Measurements from ENCODE around the gene ACSF3.

ACSF3 gene

GRCh38 chr16:89057738-89058137, 35.9 kb upstream of the ACSF3 start:
- Histone ChIP-seq H4K8ac (ENCODE audit: low read depth, low read length) (no peak overlapping the region), H3K9me3 (ENCODE audit: insufficient read depth, low read depth, low read length) (peaks cover 8% of the 10 kb centered on the region), H4K91ac (ENCODE audit: low read depth, low read length) (no peak overlapping the region), H3K36me3 (ENCODE audit: control insufficient read depth in 1 of 2, insufficient read depth in 2 of 2, low read length in 2 of 2) (no peaks in the 10 kb centered on the region), H2BK120ac (ENCODE audit: insufficient read depth, low read length, poor library complexity) (no peak overlapping the region), H3K14ac (ENCODE audit: low read length) (no peak overlapping the region), H3K9ac (ENCODE audit: low read length) (no peak overlapping the region), H3K4me1 (ENCODE audit: control insufficient read depth in 1 of 2, insufficient read depth in 2 of 2, low read length in 2 of 2) (no peaks in the 10 kb centered on the region), H3K79me2 (ENCODE audit: control insufficient read depth, insufficient read depth, low read length, poor library complexity) (no peaks in the 10 kb centered on the region), H3K18ac (ENCODE audit: low read length) (no peak overlapping the region), H3K4me2 (ENCODE audit: low read length) (no peak overlapping the region), H2BK5ac (ENCODE audit: low read depth, low read length, poor library complexity) (no peak overlapping the region), H2AFZ (ENCODE audit: insufficient read depth, low read length, poor library complexity) (no peak overlapping the region), H3K4me3 (ENCODE audit: low read depth, low read length) (no peak overlapping the region), H3K79me1 (ENCODE audit: low read length) (no peaks in the 10 kb centered on the region), H2BK12ac (ENCODE audit: low read length) (no peak overlapping the region), H3K4ac (ENCODE audit: low read depth, low read length) (no peak overlapping the region), H3K23ac (ENCODE audit: low read length) (no peak overlapping the region), H3K27ac (ENCODE audit: low read depth, low read length) (no peak overlapping the region), H3K27me3 (ENCODE audit: insufficient read depth, low read length) (no peaks in the 10 kb centered on the region), H4K12ac (ENCODE audit: low read depth, low read length) (no peak overlapping the region), H2AK5ac (ENCODE audit: low read length) (no peak overlapping the region)
- no peak for DNase-seq
- no CpG with 5 or more reads among the region's 9 CpGs for WGBS (ENCODE audit: extremely low coverage, insufficient coverage, insufficient read length)

- Histone ChIP-seq H3K36me3 (ENCODE audit: control insufficient read depth in 1 of 2, insufficient read depth in 2 of 2, low read length in 2 of 2) (no peaks in the 10 kb centered on the region), H3K79me1 (ENCODE audit: low read length) (no peaks in the 10 kb centered on the region), H4K91ac (ENCODE audit: low read depth, low read length) (no peak overlapping the region), H3K4ac (ENCODE audit: low read depth, low read length) (no peak overlapping the region), H4K8ac (ENCODE audit: low read depth, low read length) (no peak overlapping the region), H2BK12ac (ENCODE audit: low read length) (no peak overlapping the region), H3K14ac (ENCODE audit: low read length) (no peak overlapping the region), H3K23ac (ENCODE audit: low read length) (no peak overlapping the region), H2AK5ac (ENCODE audit: low read length) (no peak overlapping the region), H3K18ac (ENCODE audit: low read length) (no peak overlapping the region), H3K9ac (ENCODE audit: low read length) (no peak overlapping the region), H3K9me3 (ENCODE audit: insufficient read depth, low read depth, low read length) (peaks cover 8% of the 10 kb centered on the region), H2BK5ac (ENCODE audit: low read depth, low read length, poor library complexity) (no peak overlapping the region), H2AFZ (ENCODE audit: insufficient read depth, low read length, poor library complexity) (no peak overlapping the region), H3K4me3 (ENCODE audit: low read depth, low read length) (no peak overlapping the region), H4K12ac (ENCODE audit: low read depth, low read length) (no peak overlapping the region), H3K27me3 (ENCODE audit: insufficient read depth, low read length) (no peaks in the 10 kb centered on the region), H3K27ac (ENCODE audit: low read depth, low read length) (no peak overlapping the region), H2BK120ac (ENCODE audit: insufficient read depth, low read length, poor library complexity) (no peak overlapping the region), H3K4me1 (ENCODE audit: control insufficient read depth in 1 of 2, insufficient read depth in 2 of 2, low read length in 2 of 2) (no peaks in the 10 kb centered on the region), H3K79me2 (ENCODE audit: control insufficient read depth, insufficient read depth, low read length, poor library complexity) (no peaks in the 10 kb centered on the region), H3K4me2 (ENCODE audit: low read length) (no peak overlapping the region)
- DNase-seq: no peak
- WGBS (ENCODE audit: extremely low coverage, insufficient coverage, insufficient read length): no CpG with 5 or more reads among the region's 9 CpGs
These were observed 34.8 kb upstream of the ACSF3 start for GRCh38 chr16:89058812-89059211.

DNA sequence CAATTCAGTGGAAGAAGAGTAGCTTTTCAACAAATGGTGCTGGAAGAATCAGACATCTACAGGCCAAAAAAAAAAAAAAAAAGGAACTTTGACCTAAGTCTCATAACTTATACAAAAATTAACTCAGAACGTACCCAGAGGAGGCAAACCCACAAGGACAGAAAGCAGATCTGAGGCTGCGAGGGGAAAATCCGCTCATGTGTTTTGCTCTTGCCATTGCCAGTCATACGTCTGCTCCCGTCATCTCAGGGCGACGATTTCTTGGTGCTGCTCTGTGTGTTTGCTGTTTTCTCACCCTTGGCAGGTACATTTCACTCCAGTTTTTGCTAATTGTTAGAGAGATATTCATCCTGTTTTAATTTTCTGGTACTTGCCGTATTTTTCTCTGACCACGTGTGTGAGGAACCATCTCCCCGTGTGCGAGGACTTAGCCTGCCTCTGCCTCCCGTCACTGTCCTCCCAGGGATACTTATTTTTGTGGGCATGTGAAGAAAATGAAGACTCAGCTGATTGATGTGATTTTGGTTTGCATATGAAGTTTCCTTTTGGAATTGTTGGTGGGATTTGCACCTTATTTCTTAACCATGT, 33.4 kb upstream of the ACSF3 start:
- H4K91ac ChIP-seq (ENCODE audit: low read depth, low read length): no peak overlapping the region
- H4K8ac ChIP-seq (ENCODE audit: low read depth, low read length): no peak overlapping the region
- H3K4me3 ChIP-seq (ENCODE audit: low read depth, low read length): no peak overlapping the region
- no peak overlapping the region for H3K18ac ChIP-seq (ENCODE audit: low read length)
- DNase-seq: no peak
- no peaks in the 10 kb centered on the region for H3K79me1 ChIP-seq (ENCODE audit: low read length)
- H3K36me3 ChIP-seq (ENCODE audit: control insufficient read depth in 1 of 2, insufficient read depth in 2 of 2, low read length in 2 of 2): no peaks in the 10 kb centered on the region
- no peak overlapping the region for H2BK5ac ChIP-seq (ENCODE audit: low read depth, low read length, poor library complexity)
- no peak overlapping the region for H3K14ac ChIP-seq (ENCODE audit: low read length)
- no CpG with 5 or more reads among the region's 12 CpGs for WGBS (ENCODE audit: extremely low coverage, insufficient coverage, insufficient read length)
- H3K9ac ChIP-seq (ENCODE audit: low read length): no peak overlapping the region
- no peak overlapping the region for H2BK12ac ChIP-seq (ENCODE audit: low read length)
- H4K12ac ChIP-seq (ENCODE audit: low read depth, low read length): no peak overlapping the region
- no peaks in the 10 kb centered on the region for H3K4me1 ChIP-seq (ENCODE audit: control insufficient read depth in 1 of 2, insufficient read depth in 2 of 2, low read length in 2 of 2)
- no peaks in the 10 kb centered on the region for H3K79me2 ChIP-seq (ENCODE audit: control insufficient read depth, insufficient read depth, low read length, poor library complexity)
- H3K23ac ChIP-seq (ENCODE audit: low read length): no peak overlapping the region
- no peak overlapping the region for H3K4ac ChIP-seq (ENCODE audit: low read depth, low read length)
- no peak overlapping the region for H3K27ac ChIP-seq (ENCODE audit: low read depth, low read length)
- H3K9me3 ChIP-seq (ENCODE audit: insufficient read depth, low read depth, low read length): peaks cover 8% of the 10 kb centered on the region
- H2BK120ac ChIP-seq (ENCODE audit: insufficient read depth, low read length, poor library complexity): no peak overlapping the region
- H2AFZ ChIP-seq (ENCODE audit: insufficient read depth, low read length, poor library complexity): no peak overlapping the region
- no peak overlapping the region for H3K4me2 ChIP-seq (ENCODE audit: low read length)
- H2AK5ac ChIP-seq (ENCODE audit: low read length): no peak overlapping the region
- H3K27me3 ChIP-seq (ENCODE audit: insufficient read depth, low read length): no peaks in the 10 kb centered on the region

DNA sequence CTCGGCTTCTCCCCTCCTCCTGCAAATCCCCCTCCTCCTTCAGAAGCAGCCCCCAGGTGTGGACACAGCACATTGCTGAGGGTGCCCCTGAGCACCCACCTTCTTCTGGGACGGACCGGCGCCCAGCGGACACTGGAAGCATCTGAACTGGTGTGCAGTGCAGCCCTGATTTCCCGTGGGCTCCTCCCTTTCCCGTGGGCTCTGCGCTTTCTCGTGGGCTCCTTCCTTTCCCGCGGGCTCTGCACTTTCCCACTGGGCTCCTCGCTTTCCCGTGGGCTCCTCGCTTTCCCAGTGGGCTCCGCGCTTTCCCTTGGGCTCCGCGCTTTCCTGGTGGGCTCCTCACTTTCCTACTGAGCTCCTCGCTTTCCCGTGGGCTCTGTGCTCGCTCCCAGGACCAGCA, 32.6 kb upstream of the ACSF3 start:
- Histone ChIP-seq H4K8ac (ENCODE audit: low read depth, low read length) (no peak overlapping the region), H3K4me1 (ENCODE audit: control insufficient read depth in 1 of 2, insufficient read depth in 2 of 2, low read length in 2 of 2) (no peaks in the 10 kb centered on the region), H4K12ac (ENCODE audit: low read depth, low read length) (no peak overlapping the region), H2BK12ac (ENCODE audit: low read length) (no peak overlapping the region), H2BK5ac (ENCODE audit: low read depth, low read length, poor library complexity) (no peak overlapping the region), H2AFZ (ENCODE audit: insufficient read depth, low read length, poor library complexity) (no peak overlapping the region), H3K9ac (ENCODE audit: low read length) (no peak overlapping the region), H3K14ac (ENCODE audit: low read length) (no peak overlapping the region), H3K18ac (ENCODE audit: low read length) (no peak overlapping the region), H3K4me2 (ENCODE audit: low read length) (no peak overlapping the region), H4K91ac (ENCODE audit: low read depth, low read length) (no peak overlapping the region), H3K36me3 (ENCODE audit: control insufficient read depth in 1 of 2, insufficient read depth in 2 of 2, low read length in 2 of 2) (no peaks in the 10 kb centered on the region), H3K79me2 (ENCODE audit: control insufficient read depth, insufficient read depth, low read length, poor library complexity) (no peaks in the 10 kb centered on the region), H3K27me3 (ENCODE audit: insufficient read depth, low read length) (no peaks in the 10 kb centered on the region), H2AK5ac (ENCODE audit: low read length) (no peak overlapping the region), H3K23ac (ENCODE audit: low read length) (no peak overlapping the region), H3K27ac (ENCODE audit: low read depth, low read length) (no peak overlapping the region), H3K9me3 (ENCODE audit: insufficient read depth, low read depth, low read length) (peaks cover 5% of the 10 kb centered on the region), H2BK120ac (ENCODE audit: insufficient read depth, low read length, poor library complexity) (no peak overlapping the region), H3K4me3 (ENCODE audit: low read depth, low read length) (no peak overlapping the region), H3K4ac (ENCODE audit: low read depth, low read length) (no peak overlapping the region), H3K79me1 (ENCODE audit: low read length) (no peaks in the 10 kb centered on the region)
- DNase-seq: no peak
- WGBS (ENCODE audit: extremely low coverage, insufficient coverage, insufficient read length): no CpG with 5 or more reads among the region's 21 CpGs
